Renal cortex interstitium (tissue), 11 donors: ENCODE results near the gene GRM7. TPM values are rescaled to one million over a fixed set of nuclear protein-coding genes. Genes with fewer than 3 reads are reported as not detected.
A peak's percentile ranks its signal among the peaks of the same experiment; 100 is the strongest.

Experiments used
- DNase-seq, 11 donors: peaks; one replicate each; pipeline ENCODE4 v3.0.0-alpha.2; 2013; ENCODE audit warnings: low read depth in 9 of 11, low spot score in 4 of 11; ENCODE audit errors: extremely low read depth in 1 of 11
- polyA plus RNA-seq, 3 donors: library from polyadenylated mRNA; unstranded; fragments of 120-200 nt; gene quantifications; one replicate each; pipeline ENCODE4 v1.2.1, GENCODE V29; 2013; ENCODE audit not compliant: insufficient read length in 3 of 3

Gene GRM7
- polyA plus RNA-seq, 3 donors: 1.4 to 2.3 (median 2.0) TPM

- DNase-seq: no peak
Observed at GRCh38 chr3:7650466-7650865, 789.6 kb downstream of the GRM7 start.

DNA sequence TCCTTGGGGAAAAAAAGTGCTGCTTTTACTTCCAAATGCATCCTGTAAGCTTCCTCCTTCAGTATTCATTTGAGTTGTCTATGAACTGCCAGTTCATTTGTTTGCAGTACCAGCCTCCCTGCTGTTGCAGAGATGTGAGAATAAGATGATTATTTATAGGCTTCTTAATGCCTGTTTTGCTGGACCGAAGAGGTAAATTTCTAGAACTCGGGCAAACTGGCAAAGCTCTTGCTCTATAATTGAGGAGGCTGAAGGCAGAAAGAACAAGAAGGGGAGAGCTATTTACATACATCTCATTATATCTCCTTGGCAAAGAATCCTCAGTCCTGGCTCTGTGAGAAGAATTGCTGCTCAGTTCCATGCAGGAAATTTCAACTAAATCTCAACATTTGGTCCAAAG, 790.4 kb downstream of the GRM7 start:
- DNase-seq: no peak

- no peak for DNase-seq
Observed at GRCh38 chr3:7657214-7658112, 796.5 kb downstream of the GRM7 start.

- no peak for DNase-seq
Observed at GRCh38 chr3:7658294-7658693, 797.4 kb downstream of the GRM7 start.

DNA sequence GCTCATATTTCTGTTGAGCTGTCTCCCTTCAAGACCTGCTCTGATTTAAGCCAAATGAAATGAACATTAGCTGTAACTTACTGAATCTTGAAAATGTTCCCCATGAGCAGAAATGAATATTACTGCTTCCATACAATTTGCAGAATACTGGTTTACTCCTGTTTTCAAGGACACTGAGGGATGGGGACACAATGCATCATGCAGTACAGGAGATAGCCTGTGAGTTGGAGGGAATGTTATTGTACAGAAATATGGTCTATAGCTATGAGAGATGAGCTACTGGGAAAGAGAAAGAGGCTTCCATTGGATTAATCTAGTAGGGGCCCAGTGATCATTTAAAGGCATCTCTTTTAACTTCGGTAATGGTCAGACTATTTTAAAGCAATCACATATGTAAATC, 798.2 kb downstream of the GRM7 start:
- DNase-seq: no peak

DNA sequence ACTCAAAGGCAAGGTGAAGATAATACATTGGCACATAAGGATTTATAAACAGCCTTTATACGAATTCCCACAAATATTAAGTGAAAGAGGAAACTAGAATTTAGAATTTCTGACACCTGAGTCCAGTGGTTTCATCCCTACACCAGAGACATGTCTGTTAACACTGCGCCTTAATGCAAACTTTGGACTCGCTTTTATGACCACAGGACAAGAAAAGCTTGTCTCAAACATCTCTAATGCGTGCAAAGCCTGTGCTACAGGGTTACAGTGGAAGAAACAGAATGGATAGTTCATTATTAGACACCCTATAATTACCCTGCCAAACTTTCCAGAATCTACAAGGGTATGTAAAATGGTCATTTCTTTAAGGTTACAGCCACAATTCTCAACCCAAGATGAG, 802.9 kb downstream of the GRM7 start:
- no peak for DNase-seq

GRCh38 chr3:7667774-7668173, 806.9 kb downstream of the GRM7 start:
- DNase-seq: no peak

GRCh38 chr3:7669641-7670040, 808.7 kb downstream of the GRM7 start:
- DNase-seq: no peak

- DNase-seq: no peak
Observed at GRCh38 chr3:7678521-7678920, 817.6 kb downstream of the GRM7 start.

GRCh38 chr3:7682822-7683229, 821.9 kb downstream of the GRM7 start:
- peak in 3 of 11 donors; percentile 21 to 45 (median 25) for DNase-seq

DNA sequence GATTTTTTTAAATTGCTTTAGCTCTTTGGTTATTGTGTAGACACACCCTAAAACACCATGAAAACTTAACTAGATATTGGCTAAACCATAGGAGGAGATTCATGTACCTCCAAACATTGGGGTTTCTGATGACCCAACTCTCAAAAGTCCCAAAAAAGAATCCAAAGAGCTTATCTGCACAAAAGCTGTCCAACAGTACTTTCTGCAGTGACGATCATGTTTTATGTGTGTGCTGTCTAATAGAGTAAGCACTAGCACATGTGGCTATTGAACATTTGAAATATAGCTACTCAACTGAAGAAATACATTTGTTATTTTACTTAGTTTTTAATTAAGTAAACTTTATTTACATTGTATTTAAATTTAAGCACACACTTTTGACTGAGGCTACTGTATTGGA, 822.5 kb downstream of the GRM7 start:
- no peak for DNase-seq

GRCh38 chr3:7684182-7684715, 823.3 kb downstream of the GRM7 start:
- DNase-seq: no peak

DNA sequence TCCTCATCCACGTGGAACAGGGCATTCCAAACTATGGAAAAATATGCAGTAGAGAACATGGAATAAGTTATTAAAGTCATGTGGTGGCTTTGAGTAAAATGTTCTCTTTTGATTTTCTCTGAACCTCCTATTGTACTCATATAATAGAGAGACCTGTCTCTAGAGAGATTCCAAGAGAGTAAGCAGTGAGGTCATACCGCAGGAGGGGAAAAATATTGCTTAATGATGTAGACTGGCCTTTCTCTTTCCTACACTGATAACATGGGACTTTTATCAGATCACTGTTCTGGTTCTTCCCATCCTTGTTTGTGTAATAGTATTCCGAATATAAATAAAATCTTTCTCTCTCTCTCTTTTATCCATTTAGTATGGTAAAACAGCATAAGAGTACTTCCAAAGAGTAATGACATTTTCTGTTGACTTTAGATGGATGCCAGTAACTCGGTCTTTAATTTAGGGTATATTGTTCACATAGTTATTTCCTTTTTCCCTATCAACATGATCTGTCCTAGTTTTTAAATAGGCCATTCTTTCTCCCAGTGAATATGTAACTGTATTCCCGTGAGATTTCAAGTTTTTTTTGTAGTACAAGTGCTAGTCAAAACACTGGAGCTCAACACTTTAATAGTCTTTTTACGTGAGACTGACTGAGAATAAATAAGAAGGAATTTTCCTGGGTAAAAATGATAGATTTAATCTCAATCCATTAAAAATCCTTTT, 826.7 kb downstream of the GRM7 start:
- DNase-seq: no peak

GRCh38 chr3:7692866-7693265, 832.0 kb downstream of the GRM7 start:
- no peak for DNase-seq

GRCh38 chr3:7693976-7694375, 833.1 kb downstream of the GRM7 start:
- no peak for DNase-seq

GRCh38 chr3:7695049-7695448, 834.1 kb downstream of the GRM7 start:
- no peak for DNase-seq

DNA sequence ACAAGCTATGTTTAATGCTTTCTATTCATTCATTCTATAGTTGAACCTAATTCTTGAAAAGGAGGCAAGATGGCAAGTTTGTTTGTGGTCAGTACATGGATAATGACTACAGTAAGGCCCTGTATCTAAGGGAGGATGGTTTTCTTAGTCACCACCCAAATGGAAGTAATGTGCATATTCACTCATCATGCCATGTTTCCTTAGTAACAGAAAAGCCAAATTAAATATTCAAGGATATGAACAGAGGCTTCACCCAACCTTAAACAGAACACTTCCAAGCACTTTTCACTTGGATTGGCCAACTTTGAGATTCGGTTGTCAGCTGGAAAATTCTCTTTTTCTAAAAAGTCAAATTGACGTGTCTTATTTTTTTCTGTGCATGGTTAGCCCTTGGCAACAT, 835.4 kb downstream of the GRM7 start:
- DNase-seq: no peak

- no peak for DNase-seq
Observed at GRCh38 chr3:7697548-7697947, 836.6 kb downstream of the GRM7 start.

GRCh38 chr3:7700539-7700938, 839.6 kb downstream of the GRM7 start:
- no peak for DNase-seq

DNA sequence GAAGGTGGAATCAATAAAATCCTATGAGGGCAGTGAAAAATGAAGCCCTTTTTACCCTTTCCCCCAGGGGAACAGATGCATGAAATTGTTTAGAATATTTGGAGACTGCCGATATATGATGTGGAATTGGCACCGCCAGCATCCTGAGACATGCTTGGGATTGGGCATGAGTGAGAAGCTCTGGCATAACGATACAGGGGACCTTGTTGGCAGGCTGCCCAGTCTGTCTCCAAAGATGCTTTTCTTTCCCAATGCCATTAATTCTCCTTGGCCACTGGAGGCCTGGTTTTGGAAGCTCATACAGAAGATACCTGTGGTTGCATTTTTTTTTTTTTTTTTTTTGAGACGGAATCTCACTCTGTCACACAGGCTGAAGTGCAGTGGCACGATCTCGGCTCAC, 840.1 kb downstream of the GRM7 start:
- no peak for DNase-seq
